ENCODE measurements around the gene FER. TPM values are rescaled to one million over a fixed set of nuclear protein-coding genes. Genes with fewer than 3 reads are reported as not detected.

FER gene
- total and polyA plus RNA-seq, 2 of the 13 experiments (the other 11 are each of a cell fraction or from before 2014, with no cell fraction given), result 7.9 to 29.0 TPM

DNA sequence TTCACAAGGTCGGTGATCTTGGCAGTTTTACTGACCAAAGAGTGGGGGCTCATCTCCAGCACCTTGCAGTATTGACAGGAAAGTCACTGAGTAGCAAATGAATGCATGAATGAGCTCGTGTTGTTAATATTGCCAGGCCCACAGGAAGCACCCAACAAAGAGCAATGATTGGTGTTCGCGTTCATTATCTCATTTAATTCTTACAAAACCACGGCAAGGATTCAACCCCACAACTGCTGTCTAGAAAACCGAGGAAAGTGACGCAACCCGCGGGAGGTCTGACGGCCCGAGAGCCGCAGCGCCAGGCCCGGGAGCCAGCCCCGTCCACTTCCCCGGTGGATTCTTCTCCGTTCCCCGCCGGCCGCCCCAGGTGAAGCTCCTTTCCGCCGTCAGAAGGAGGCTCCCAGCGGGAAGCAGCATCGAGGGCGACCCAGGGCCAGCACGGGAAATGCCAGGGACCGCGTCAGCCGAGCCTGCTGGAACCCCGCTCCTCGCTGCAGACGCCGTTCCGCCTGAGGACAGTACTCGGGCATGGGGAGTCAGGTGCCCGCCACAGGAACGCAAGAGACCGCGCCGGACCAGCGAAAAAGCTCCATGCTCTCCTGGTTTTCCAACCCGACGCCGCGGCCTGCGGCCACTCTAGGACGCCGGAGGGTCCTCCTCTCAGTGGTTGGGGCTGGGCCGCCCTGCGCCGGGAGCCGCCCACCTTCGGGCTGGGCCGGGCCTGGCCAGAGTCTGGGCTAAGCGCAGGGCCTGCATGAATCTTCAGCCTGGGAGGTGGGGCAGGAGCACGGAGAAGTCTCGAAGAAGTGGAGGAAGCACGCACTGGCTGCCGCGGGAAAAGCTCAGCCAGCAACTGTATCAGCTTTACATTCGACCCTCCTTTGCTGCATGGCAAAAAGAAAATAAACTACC lies 19.8 kb upstream of the FER start (continued):
- TF ChIP-seq AKNA (CRISPR knock-in tag; IDR thresholded peaks at IDR 0.05; ENCODE audit: borderline replicate concordance), result no peak
- peak; percentile 92 for TF ChIP-seq KLF12 (CRISPR knock-in tag; IDR thresholded peaks at IDR 0.05; ENCODE audit: borderline replicate concordance)
- TF ChIP-seq HMGXB4 (CRISPR knock-in tag; IDR thresholded peaks at IDR 0.05; ENCODE audit: borderline replicate concordance in 1 of 2, low read depth in 1 of 2), result peak; percentile 93
- TF ChIP-seq SCMH1 (CRISPR knock-in tag; IDR thresholded peaks at IDR 0.05; ENCODE audit: borderline replicate concordance), result no peak
- TF ChIP-seq RFXAP (CRISPR knock-in tag; IDR thresholded peaks at IDR 0.05; ENCODE audit: borderline replicate concordance), result peak; percentile 69; the same call in 1 of the 2 replicates
- no peak for TF ChIP-seq NR2F1 (CRISPR knock-in tag; IDR thresholded peaks at IDR 0.05)
- 0 out of 2 replicates have a peak, but pooled peaks have one; percentile 70 for TF ChIP-seq CENPT (CRISPR knock-in tag; IDR thresholded peaks at IDR 0.05; ENCODE audit: low read depth)
- TF ChIP-seq ZNF652 (CRISPR knock-in tag; IDR thresholded peaks at IDR 0.05; ENCODE audit: borderline replicate concordance, low read depth), result no peak
- TF ChIP-seq KLF15 (CRISPR knock-in tag; IDR thresholded peaks at IDR 0.05; ENCODE audit: borderline replicate concordance), result no peak
- TF ChIP-seq KDM3A (CRISPR knock-in tag; IDR thresholded peaks at IDR 0.05; ENCODE audit: low read depth), result peak; percentile 67; the same call in 1 of the 2 replicates
- TF ChIP-seq, protein P1, sequence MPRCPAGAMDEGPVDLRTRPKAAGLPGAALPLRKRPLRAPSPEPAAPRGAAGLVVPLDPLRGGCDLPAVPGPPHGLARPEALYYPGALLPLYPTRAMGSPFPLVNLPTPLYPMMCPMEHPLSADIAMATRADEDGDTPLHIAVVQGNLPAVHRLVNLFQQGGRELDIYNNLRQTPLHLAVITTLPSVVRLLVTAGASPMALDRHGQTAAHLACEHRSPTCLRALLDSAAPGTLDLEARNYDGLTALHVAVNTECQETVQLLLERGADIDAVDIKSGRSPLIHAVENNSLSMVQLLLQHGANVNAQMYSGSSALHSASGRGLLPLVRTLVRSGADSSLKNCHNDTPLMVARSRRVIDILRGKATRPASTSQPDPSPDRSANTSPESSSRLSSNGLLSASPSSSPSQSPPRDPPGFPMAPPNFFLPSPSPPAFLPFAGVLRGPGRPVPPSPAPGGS (CRISPR knock-in tag; IDR thresholded peaks at IDR 0.05), result peak; percentile 67; the same call in 1 of the 2 replicates
- peak; percentile 85 for TF ChIP-seq PHF20 (CRISPR knock-in tag; IDR thresholded peaks at IDR 0.05)
- peak; percentile 61; the same call in 1 of the 2 replicates for TF ChIP-seq RXRB (CRISPR knock-in tag; IDR thresholded peaks at IDR 0.05; ENCODE audit: borderline replicate concordance)
- TF ChIP-seq ZNF510 (CRISPR knock-in tag; IDR thresholded peaks at IDR 0.05; ENCODE audit: low read depth), result 0 out of 2 replicates have a peak, but pooled peaks have one; percentile 40
- TF ChIP-seq ZNF567 (CRISPR knock-in tag; IDR thresholded peaks at IDR 0.05; ENCODE audit: borderline replicate concordance), result peak; percentile 91; the same call in 1 of the 2 replicates
- no peak for TF ChIP-seq ZNF335 (CRISPR knock-in tag; IDR thresholded peaks at IDR 0.05)
- TF ChIP-seq ZMAT5 (CRISPR knock-in tag; IDR thresholded peaks at IDR 0.05; ENCODE audit: borderline replicate concordance, low read depth), result no peak
- TF ChIP-seq ZNF556 (CRISPR knock-in tag; IDR thresholded peaks at IDR 0.05; ENCODE audit: borderline replicate concordance), result peak; percentile 58; the same call in 1 of the 2 replicates

All from HepG2 (cell line).